ENCODE data around the gene TLL2.

GRCh38 chr10:96446966-96447596 is 66.6 kb downstream of the TLL2 start:
- TF ChIP-seq POLR2A (IDR thresholded peaks at IDR 0.05; ENCODE audit: low read depth, low read length) (no peak), CTCF (IDR thresholded peaks at IDR 0.05; ENCODE audit: extremely low read depth in 1 of 2, insufficient read depth in 1 of 2, low read depth in 1 of 2, low read length in 2 of 2) (no peak), JUN (IDR thresholded peaks at IDR 0.05; ENCODE audit: borderline replicate concordance, insufficient read depth, insufficient read length, low read depth) (no peak)
